PFSK-1 (cell line): Measurements from ENCODE around the gene ANKFN1.
A peak's percentile ranks its signal among the peaks of the same experiment; 100 is the strongest.

Experiments used
- FOXP2 ChIP-seq: optimal IDR thresholded peaks from 2 replicates; pipeline ENCODE3; 2011; ENCODE audit warnings: borderline replicate concordance, control low read depth, inconsistent platforms; ENCODE audit not compliant: insufficient read depth; ENCODE audit errors: extremely low read length, extremely low read depth
- POLR2AphosphoS5 ChIP-seq: IDR thresholded peaks from 2 replicates; pipeline ENCODE4 v1.6.1; 2012; ENCODE audit warnings: low read depth, mild to moderate bottlenecking, control low read depth, low read length, moderate library complexity
- SIN3A ChIP-seq: IDR thresholded peaks from 2 replicates; pipeline ENCODE4 v1.6.1; 2012; ENCODE audit warnings: mild to moderate bottlenecking, low read length, moderate library complexity, borderline replicate concordance; ENCODE audit not compliant: insufficient read depth
- TAF1 ChIP-seq: IDR thresholded peaks from 2 replicates; pipeline ENCODE4 v1.6.1; 2012; ENCODE audit warnings: low read length, control low read depth, borderline replicate concordance; ENCODE audit not compliant: insufficient read depth
- TF ChIP-seq, protein P1 (sequence below), 2 experiments: IDR thresholded peaks; 2 replicates each; pipeline versions ENCODE4 v1.6.1 to v1.8.0; 2011 to 2012; ENCODE audit warnings: low read depth in 2 of 2, low read length in 2 of 2, control low read depth in 1 of 2, inconsistent platforms in 1 of 2, mild to moderate bottlenecking in 1 of 2, moderate library complexity in 1 of 2; ENCODE audit not compliant: insufficient read depth in 1 of 2

Gene ANKFN1

GRCh38 chr17:56146534-56146933, 6.7 kb upstream of the ANKFN1 start:
- no peak for TF ChIP-seq SIN3A
- TF ChIP-seq TAF1 = no peak
- TF ChIP-seq POLR2AphosphoS5 = no peak
- TF ChIP-seq FOXP2 = no peak
- TF ChIP-seq, protein P1, sequence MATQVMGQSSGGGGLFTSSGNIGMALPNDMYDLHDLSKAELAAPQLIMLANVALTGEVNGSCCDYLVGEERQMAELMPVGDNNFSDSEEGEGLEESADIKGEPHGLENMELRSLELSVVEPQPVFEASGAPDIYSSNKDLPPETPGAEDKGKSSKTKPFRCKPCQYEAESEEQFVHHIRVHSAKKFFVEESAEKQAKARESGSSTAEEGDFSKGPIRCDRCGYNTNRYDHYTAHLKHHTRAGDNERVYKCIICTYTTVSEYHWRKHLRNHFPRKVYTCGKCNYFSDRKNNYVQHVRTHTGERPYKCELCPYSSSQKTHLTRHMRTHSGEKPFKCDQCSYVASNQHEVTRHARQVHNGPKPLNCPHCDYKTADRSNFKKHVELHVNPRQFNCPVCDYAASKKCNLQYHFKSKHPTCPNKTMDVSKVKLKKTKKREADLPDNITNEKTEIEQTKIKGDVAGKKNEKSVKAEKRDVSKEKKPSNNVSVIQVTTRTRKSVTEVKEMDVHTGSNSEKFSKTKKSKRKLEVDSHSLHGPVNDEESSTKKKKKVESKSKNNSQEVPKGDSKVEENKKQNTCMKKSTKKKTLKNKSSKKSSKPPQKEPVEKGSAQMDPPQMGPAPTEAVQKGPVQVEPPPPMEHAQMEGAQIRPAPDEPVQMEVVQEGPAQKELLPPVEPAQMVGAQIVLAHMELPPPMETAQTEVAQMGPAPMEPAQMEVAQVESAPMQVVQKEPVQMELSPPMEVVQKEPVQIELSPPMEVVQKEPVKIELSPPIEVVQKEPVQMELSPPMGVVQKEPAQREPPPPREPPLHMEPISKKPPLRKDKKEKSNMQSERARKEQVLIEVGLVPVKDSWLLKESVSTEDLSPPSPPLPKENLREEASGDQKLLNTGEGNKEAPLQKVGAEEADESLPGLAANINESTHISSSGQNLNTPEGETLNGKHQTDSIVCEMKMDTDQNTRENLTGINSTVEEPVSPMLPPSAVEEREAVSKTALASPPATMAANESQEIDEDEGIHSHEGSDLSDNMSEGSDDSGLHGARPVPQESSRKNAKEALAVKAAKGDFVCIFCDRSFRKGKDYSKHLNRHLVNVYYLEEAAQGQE (IDR thresholded peaks at IDR 0.05; ENCODE audit: insufficient read depth in 1 of 2, low read depth in 2 of 2, low read length in 2 of 2) = no peak

- TF ChIP-seq POLR2AphosphoS5 = no peak
- no peak for TF ChIP-seq SIN3A
- no peak for TF ChIP-seq TAF1
- TF ChIP-seq, protein P1 (IDR thresholded peaks at IDR 0.05; ENCODE audit: insufficient read depth in 1 of 2, low read depth in 2 of 2, low read length in 2 of 2) = no peak
- TF ChIP-seq FOXP2 = no peak
Measured at GRCh38 chr17:56148333-56148732, 4.9 kb upstream of the ANKFN1 start.

GRCh38 chr17:56149266-56150036, 3.8 kb upstream of the ANKFN1 start:
- TF ChIP-seq, protein P1 (IDR thresholded peaks at IDR 0.05; ENCODE audit: insufficient read depth in 1 of 2, low read depth in 2 of 2, low read length in 2 of 2) = peak; percentile 86 to 95
- TF ChIP-seq POLR2AphosphoS5 = no peak

DNA sequence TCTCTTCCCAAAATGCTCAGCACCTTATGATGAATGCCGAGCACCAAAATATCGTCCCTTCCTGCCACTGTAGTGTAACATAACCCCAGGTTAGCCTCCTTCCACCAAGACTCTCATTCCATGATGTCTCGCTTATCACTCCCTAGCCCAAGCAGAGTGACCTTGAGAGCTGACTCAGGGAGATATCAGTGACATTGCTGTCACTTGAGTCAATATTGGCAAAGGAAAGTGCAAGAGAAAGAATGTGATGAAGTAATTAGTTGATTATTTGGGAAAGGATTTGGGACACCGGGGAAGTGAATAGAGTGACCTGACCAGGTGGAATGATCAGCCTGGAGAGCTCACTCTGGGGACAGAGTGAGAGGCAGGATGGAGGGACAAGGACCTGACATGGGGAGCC, 2.6 kb upstream of the ANKFN1 start:
- TF ChIP-seq FOXP2 = no peak
- TF ChIP-seq, protein P1 (IDR thresholded peaks at IDR 0.05; ENCODE audit: insufficient read depth in 1 of 2, low read depth in 2 of 2, low read length in 2 of 2) = no peak
- no peak for TF ChIP-seq POLR2AphosphoS5

DNA sequence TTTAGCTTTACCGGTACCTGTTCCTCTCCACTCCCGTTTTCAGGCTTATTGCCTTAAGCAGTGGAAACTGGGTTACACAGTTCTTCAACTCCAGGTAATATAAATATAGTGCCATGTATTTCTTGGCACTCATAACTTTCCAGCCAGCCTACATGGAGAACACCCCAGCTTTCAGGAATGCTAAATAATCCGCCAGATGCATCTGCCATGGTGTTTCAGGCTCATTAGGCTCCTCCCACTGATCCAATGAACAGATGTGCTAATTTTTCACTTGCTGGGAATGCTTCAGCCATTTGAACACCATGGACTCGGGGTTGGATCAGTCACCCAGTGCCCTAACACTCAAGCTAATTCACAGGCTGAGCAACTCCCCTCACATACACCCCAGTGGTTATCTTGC, 4.6 kb downstream of the ANKFN1 start:
- TF ChIP-seq, protein P1 (IDR thresholded peaks at IDR 0.05; ENCODE audit: insufficient read depth in 1 of 2, low read depth in 2 of 2, low read length in 2 of 2) = no peak
- TF ChIP-seq TAF1 (no peak), SIN3A (no peak), POLR2AphosphoS5 (no peak), FOXP2 (no peak)
